Measurements from ENCODE around the gene FHL1.
"Not testable (repeated sequence)": the region's sequence is repeated elsewhere in the genome, so short reads cannot be mapped to it uniquely, and the experiment has no call there.

FHL1 gene

GRCh38 chrX:136147315-136147901 is at the start of gene FHL1:
Gene FHL1, plus strand, starts transcription at chrX:136147533.
- peak in 1 of 3 donors; percentile 16 for DNase-seq (ENCODE audit: low read depth in 3 of 3)

GRCh38 chrX:136097871-136098805 is 49.2 kb upstream of the FHL1 start:
- no peak for DNase-seq (ENCODE audit: low read depth in 3 of 3)

GRCh38 chrX:136104936-136105335 is 42.4 kb upstream of the FHL1 start:
- DNase-seq (ENCODE audit: low read depth in 3 of 3), result no peak

- DNase-seq (ENCODE audit: low read depth in 3 of 3), result no peak
Observed at GRCh38 chrX:136106920-136107528, 40.3 kb upstream of the FHL1 start.

- not testable (repeated sequence) for DNase-seq (ENCODE audit: low read depth in 3 of 3)
Observed at GRCh38 chrX:136108905-136109304, 38.4 kb upstream of the FHL1 start.

- no peak for DNase-seq (ENCODE audit: low read depth in 3 of 3)
Observed at GRCh38 chrX:136112286-136112685, 35.0 kb upstream of the FHL1 start.

- no peak for DNase-seq (ENCODE audit: low read depth in 3 of 3)
Observed at GRCh38 chrX:136112778-136113177, 34.6 kb upstream of the FHL1 start.

GRCh38 chrX:136115126-136115903 is 32.0 kb upstream of the FHL1 start:
- DNase-seq (ENCODE audit: low read depth in 3 of 3), result no peak

- DNase-seq (ENCODE audit: low read depth in 3 of 3), result no peak
Observed at GRCh38 chrX:136115904-136116297, 31.4 kb upstream of the FHL1 start.

- DNase-seq (ENCODE audit: low read depth in 3 of 3), result no peak
Observed at GRCh38 chrX:136121788-136122187, 25.5 kb upstream of the FHL1 start.

GRCh38 chrX:136122207-136122606 is 25.1 kb upstream of the FHL1 start:
- DNase-seq (ENCODE audit: low read depth in 3 of 3), result no peak

GRCh38 chrX:136125106-136125505 is 22.2 kb upstream of the FHL1 start:
- DNase-seq (ENCODE audit: low read depth in 3 of 3), result no peak

- DNase-seq (ENCODE audit: low read depth in 3 of 3), result no peak
Observed at GRCh38 chrX:136126371-136126770, 21.0 kb upstream of the FHL1 start.

GRCh38 chrX:136126872-136127406 is 20.4 kb upstream of the FHL1 start:
- DNase-seq (ENCODE audit: low read depth in 3 of 3), result no peak

GRCh38 chrX:136128743-136129142 is 18.6 kb upstream of the FHL1 start:
- DNase-seq (ENCODE audit: low read depth in 3 of 3), result no peak

- DNase-seq (ENCODE audit: low read depth in 3 of 3), result no peak
Observed at GRCh38 chrX:136130931-136131833, 16.2 kb upstream of the FHL1 start.

GRCh38 chrX:136138939-136139338 is 8.4 kb upstream of the FHL1 start:
- DNase-seq (ENCODE audit: low read depth in 3 of 3), result no peak

GRCh38 chrX:136141569-136141968 is 5.8 kb upstream of the FHL1 start:
- no peak for DNase-seq (ENCODE audit: low read depth in 3 of 3)

GRCh38 chrX:136142592-136142991 is 4.7 kb upstream of the FHL1 start:
- DNase-seq (ENCODE audit: low read depth in 3 of 3), result no peak

- no peak for DNase-seq (ENCODE audit: low read depth in 3 of 3)
Observed at GRCh38 chrX:136143711-136144110, 3.6 kb upstream of the FHL1 start.
